PC-3 (cell line): ENCODE data around the gene ITSN1. TPM values are rescaled to one million over a fixed set of nuclear protein-coding genes. Genes with fewer than 3 reads are reported as not detected.

Experiments used
- ATAC-seq: fragments of 200-7000 bp; cut with Tn5 transposase; 2 replicates; pipeline ENCODE4 v1.9.1; 2020; ENCODE audit warnings: mild to moderate bottlenecking, moderate library complexity
- BruUV-seq: library from RNA; stranded (reverse); fragments of 400-500 nt; replicated peaks from 2 replicates; lab custom pipeline; 2021; lab: Mats Ljungman, UMichigan
- CTCF ChIA-PET: fragments of 300-600 bp; sonication (Branson Sonifier 250); formaldehyde crosslinking; loops from one replicate; lab custom pipeline; 2022; ENCODE audit warnings: antibody characterized with exemption; lab: Charles Lee
- POLR2A ChIA-PET: fragments of 300-600 bp; sonication (Branson Sonifier 250); formaldehyde crosslinking; loops from one replicate; lab custom pipeline; 2022; ENCODE audit warnings: antibody characterized with exemption; ENCODE audit not compliant: unreplicated experiment; lab: Charles Lee
- DNase-seq: peaks from one replicate; pipeline ENCODE4 v3.0.0-alpha.2; 2015
- H2AFZ ChIP-seq: fragments of 300-600 bp; sonication (generic); 2 replicates; pipeline ENCODE4 v1.6.0; 2016; ENCODE audit warnings: antibody characterized with exemption, low read length
- H3F3A ChIP-seq: fragments of 300-600 bp; sonication (generic); one replicate; pipeline ENCODE4 v1.6.0; 2017; ENCODE audit warnings: antibody characterized with exemption, low read length, control low read depth, mild to moderate bottlenecking; ENCODE audit not compliant: unreplicated experiment
- H3K27ac ChIP-seq: fragments of 300-600 bp; sonication (generic); 2 replicates; pipeline ENCODE4 v1.5.1; 2016; ENCODE audit warnings: mild to moderate bottlenecking, low read length
- H3K27me3 ChIP-seq: fragments of 300-600 bp; sonication (generic); 2 replicates; pipeline ENCODE4 v1.6.1; 2016; ENCODE audit warnings: low read length, mixed read lengths
- H3K36me3 ChIP-seq: fragments of 300-600 bp; sonication (generic); 2 replicates; pipeline ENCODE4 v1.6.1; 2016; ENCODE audit warnings: low read depth, mixed run types, low read length, mixed read lengths
- H3K4me1 ChIP-seq: fragments of 300-600 bp; sonication (generic); 2 replicates; pipeline ENCODE4 v1.5.1; 2016; ENCODE audit warnings: low read length; ENCODE audit not compliant: insufficient read depth
- H3K4me2 ChIP-seq: fragments of 300-600 bp; sonication (generic); 2 replicates; pipeline ENCODE4 v1.6.0; 2016; ENCODE audit warnings: low read length
- H3K4me3 ChIP-seq: fragments of 300-600 bp; sonication (generic); 2 replicates; pipeline ENCODE4 v1.5.1; 2016; ENCODE audit warnings: mild to moderate bottlenecking, low read length, mixed read lengths
- H3K79me2 ChIP-seq: fragments of 300-600 bp; sonication (generic); 2 replicates; pipeline ENCODE4 v1.6.1; 2017; ENCODE audit warnings: low read length, mixed read lengths
- H3K9ac ChIP-seq: fragments of 300-600 bp; sonication (generic); 2 replicates; pipeline ENCODE4 v1.6.0; 2016; ENCODE audit warnings: mild to moderate bottlenecking, low read length
- H3K9me2 ChIP-seq: fragments of 300-600 bp; sonication (generic); replicated peaks from 2 replicates; pipeline ENCODE4 v1.6.1; 2016; ENCODE audit warnings: mixed run types, low read length, mixed read lengths
- H3K9me3 ChIP-seq: fragments of 300-600 bp; sonication (generic); 2 replicates; pipeline ENCODE4 v1.6.1; 2016; ENCODE audit warnings: low read length, mixed read lengths
- H4K20me1 ChIP-seq: fragments of 300-600 bp; sonication (generic); 2 replicates; pipeline ENCODE4 v1.6.1; 2016; ENCODE audit warnings: low read length, mixed read lengths
- EZH2 ChIP-seq: fragments of 300-600 bp; sonication (generic); IDR thresholded peaks from one replicate; pipeline ENCODE4 v1.6.1; 2017; ENCODE audit warnings: antibody characterized with exemption, mild to moderate bottlenecking, low read length; ENCODE audit not compliant: unreplicated experiment
- EZH2phosphoT487 ChIP-seq: fragments of 300-600 bp; sonication (generic); IDR thresholded peaks from 2 replicates; pipeline ENCODE4 v1.6.1; 2018; ENCODE audit warnings: mild to moderate bottlenecking, antibody characterized with exemption, low read length, borderline replicate concordance
- intact Hi-C: fragments of 100-400 bp; cut with micrococcal nuclease; formaldehyde crosslinking; loops from 2 replicates; pipeline ENCODE4 v1.9.0; 2023
- total RNA-seq: library from RNA; depleted of rRNA; stranded (reverse); fragments of >200 nt; gene quantifications from 2 replicates; pipeline ENCODE4 v1.2.3, GENCODE V29; 2014
- TF ChIP-seq, protein P1 (sequence below): fragments of 300-600 bp; sonication (generic); conservative IDR thresholded peaks from 2 replicates; pipeline ENCODE4 v1.5.1; 2017; ENCODE audit warnings: antibody characterized with exemption, low read depth, mild to moderate bottlenecking, low read length

Gene ITSN1
- total RNA-seq, 1 experiment from 2014 or later = 45.6 TPM

DNA sequence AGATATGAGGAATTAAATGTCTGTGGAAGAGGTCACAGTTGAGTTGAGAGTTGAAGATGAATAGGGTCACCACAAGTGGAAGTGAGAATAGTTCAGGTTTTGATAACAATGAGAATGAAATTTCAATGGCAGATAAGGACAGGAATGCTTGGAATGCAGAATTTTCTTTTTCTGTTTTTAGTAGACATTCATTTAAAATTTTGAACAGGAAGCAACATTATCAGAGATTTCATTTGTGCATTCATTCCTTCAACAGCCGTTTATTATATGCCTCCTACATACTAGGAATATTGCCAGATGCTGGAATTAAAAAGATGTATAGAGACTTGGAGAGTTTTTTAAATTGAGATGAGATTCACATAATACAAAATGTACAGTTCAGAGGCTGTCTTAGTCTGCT, 126.8 kb downstream of the ITSN1 start:
- Histone ChIP-seq H3K36me3 (peaks cover 5% of the 10 kb centered on the region; the same call in 1 of the 2 replicates), H3K27ac (no peak overlapping the region), H3K4me1 (no peaks in the 10 kb centered on the region), H3K9me3 (no peaks in the 10 kb centered on the region), H3F3A (no peaks in the 10 kb centered on the region), H2AFZ (no peak overlapping the region), H3K4me3 (no peak overlapping the region), H3K9me2 (no peaks in the 10 kb centered on the region), H3K4me2 (no peak overlapping the region), H3K9ac (no peak overlapping the region), H3K79me2 (no peaks in the 10 kb centered on the region), H4K20me1 (no peaks in the 10 kb centered on the region), H3K27me3 (no peaks in the 10 kb centered on the region)
- BruUV-seq = no TSS peak
- ChIA-PET CTCF (no interaction called here), POLR2A (no interaction called here)
- no peak for ATAC-seq
- intact Hi-C loops = no loop called here
- no peak for DNase-seq
- no peak for TF ChIP-seq EZH2
- TF ChIP-seq EZH2phosphoT487 = no peak
- TF ChIP-seq, protein P1, sequence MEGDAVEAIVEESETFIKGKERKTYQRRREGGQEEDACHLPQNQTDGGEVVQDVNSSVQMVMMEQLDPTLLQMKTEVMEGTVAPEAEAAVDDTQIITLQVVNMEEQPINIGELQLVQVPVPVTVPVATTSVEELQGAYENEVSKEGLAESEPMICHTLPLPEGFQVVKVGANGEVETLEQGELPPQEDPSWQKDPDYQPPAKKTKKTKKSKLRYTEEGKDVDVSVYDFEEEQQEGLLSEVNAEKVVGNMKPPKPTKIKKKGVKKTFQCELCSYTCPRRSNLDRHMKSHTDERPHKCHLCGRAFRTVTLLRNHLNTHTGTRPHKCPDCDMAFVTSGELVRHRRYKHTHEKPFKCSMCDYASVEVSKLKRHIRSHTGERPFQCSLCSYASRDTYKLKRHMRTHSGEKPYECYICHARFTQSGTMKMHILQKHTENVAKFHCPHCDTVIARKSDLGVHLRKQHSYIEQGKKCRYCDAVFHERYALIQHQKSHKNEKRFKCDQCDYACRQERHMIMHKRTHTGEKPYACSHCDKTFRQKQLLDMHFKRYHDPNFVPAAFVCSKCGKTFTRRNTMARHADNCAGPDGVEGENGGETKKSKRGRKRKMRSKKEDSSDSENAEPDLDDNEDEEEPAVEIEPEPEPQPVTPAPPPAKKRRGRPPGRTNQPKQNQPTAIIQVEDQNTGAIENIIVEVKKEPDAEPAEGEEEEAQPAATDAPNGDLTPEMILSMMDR = no peak

GRCh38 chr21:33770542-33770941, 128.2 kb downstream of the ITSN1 start:
- no TSS peak for BruUV-seq
- H3K9ac ChIP-seq = no peak overlapping the region
- no peaks in the 10 kb centered on the region for H3K9me2 ChIP-seq
- intact Hi-C loops = no loop called here
- no peaks in the 10 kb centered on the region for H3K27me3 ChIP-seq
- H3K79me2 ChIP-seq = no peaks in the 10 kb centered on the region
- no peak overlapping the region for H2AFZ ChIP-seq
- H3K27ac ChIP-seq = no peak overlapping the region
- no peak for TF ChIP-seq EZH2
- TF ChIP-seq, protein P1 = no peak
- TF ChIP-seq EZH2phosphoT487 = no peak
- no peaks in the 10 kb centered on the region for H3K4me1 ChIP-seq
- peaks cover 5% of the 10 kb centered on the region; the same call in 1 of the 2 replicates for H3K36me3 ChIP-seq
- H4K20me1 ChIP-seq = no peaks in the 10 kb centered on the region
- no peaks in the 10 kb centered on the region for H3F3A ChIP-seq
- ATAC-seq (no peak), DNase-seq (no peak)
- no peak overlapping the region for H3K4me2 ChIP-seq
- no peak overlapping the region for H3K4me3 ChIP-seq
- H3K9me3 ChIP-seq = no peaks in the 10 kb centered on the region
- ChIA-PET CTCF (no interaction called here), POLR2A (no interaction called here)

DNA sequence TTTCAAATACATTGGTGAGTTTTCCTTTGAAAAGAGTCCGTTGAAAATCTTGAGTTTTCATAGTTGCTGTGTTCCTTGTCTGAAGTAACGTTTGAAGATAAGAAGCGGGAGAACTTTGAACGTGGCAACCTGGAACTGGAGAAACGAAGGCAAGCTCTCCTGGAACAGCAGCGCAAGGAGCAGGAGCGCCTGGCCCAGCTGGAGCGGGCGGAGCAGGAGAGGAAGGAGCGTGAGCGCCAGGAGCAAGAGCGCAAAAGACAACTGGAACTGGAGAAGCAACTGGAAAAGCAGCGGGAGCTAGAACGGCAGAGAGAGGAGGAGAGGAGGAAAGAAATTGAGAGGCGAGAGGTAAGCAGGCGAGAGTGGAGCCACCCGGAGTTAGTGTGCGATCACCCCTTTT, 129.7 kb downstream of the ITSN1 start:
- no peak for DNase-seq
- H3K4me2 ChIP-seq = no peak overlapping the region
- no peak overlapping the region for H2AFZ ChIP-seq
- H3K79me2 ChIP-seq = no peaks in the 10 kb centered on the region
- BruUV-seq = no TSS peak
- no peaks in the 10 kb centered on the region for H3K9me3 ChIP-seq
- H3K4me1 ChIP-seq = no peaks in the 10 kb centered on the region
- no peak overlapping the region for H3K4me3 ChIP-seq
- POLR2A ChIA-PET = no interaction called here
- no peaks in the 10 kb centered on the region for H4K20me1 ChIP-seq
- no peaks in the 10 kb centered on the region for H3F3A ChIP-seq
- TF ChIP-seq, protein P1 = no peak
- TF ChIP-seq EZH2 (no peak), EZH2phosphoT487 (no peak)
- H3K27ac ChIP-seq = no peak overlapping the region
- H3K9ac ChIP-seq = no peak overlapping the region
- no peaks in the 10 kb centered on the region for H3K27me3 ChIP-seq
- no peaks in the 10 kb centered on the region for H3K9me2 ChIP-seq
- no peaks in the 10 kb centered on the region; the same call in 1 of the 2 replicates for H3K36me3 ChIP-seq
- intact Hi-C loops = no loop called here
- ATAC-seq = no peak
- CTCF ChIA-PET = no interaction called here
